ENCODE results near the gene ACBD6. TPM values are rescaled to one million over a fixed set of nuclear protein-coding genes. Genes with fewer than 3 reads are reported as not detected.
A peak's percentile ranks its signal among the peaks of the same experiment; 100 is the strongest.

The ACBD6 gene
- total and polyA plus RNA-seq, 10 of the 15 experiments (the other 5 are each of a cell fraction or from before 2014, with no cell fraction given): 15.0 to 67.3 (median 55.0) TPM

- H3K9me3 ChIP-seq (replicated peaks; ENCODE audit: control insufficient read depth, insufficient read depth, low read length): no peaks in the 10 kb centered on the region
- H3K4me1 ChIP-seq (ENCODE audit: control insufficient read depth, insufficient read depth, low read length): no peaks in the 10 kb centered on the region
- peak overlapping the region; percentile 44; the same call in 1 of the 2 replicates for H3K4me2 ChIP-seq (ENCODE audit: control insufficient read depth, insufficient read depth)
- ChIA-PET POLR2A (interaction anchor here (0.6 to 1.1 kb wide), 2 partner anchors 134 to 615 kb away, joined by 3 to 4 read pairs; no protein-coding TSS in a partner anchor), RAD21 (ENCODE audit: unreplicated experiment) (interaction anchor here (0.6 to 3.9 kb wide), 2 partner anchors 17 to 666 kb away, joined by 3 to 28 read pairs; no protein-coding TSS in a partner anchor), CTCF (interaction anchor here (1.1 to 4.7 kb wide), 5 partner anchors 16 to 364 kb away, joined by 3 to 37 read pairs (median 8); no protein-coding TSS in a partner anchor), SMC1A (ENCODE audit: uncharacterized antibody, unreplicated experiment) (interaction anchor here (0.6 to 4.4 kb wide), 7 partner anchors 10 to 355 kb away, joined by 3 to 15 read pairs (median 4); no protein-coding TSS in a partner anchor)
- TF ChIP-seq POLR2A (IDR thresholded peaks at IDR 0.05; ENCODE audit: low read depth, low read length) (no peak), NFYB (IDR thresholded peaks at IDR 0.05; ENCODE audit: insufficient read depth, low read depth, low read length) (no peak), BHLHE40 (IDR thresholded peaks at IDR 0.05; ENCODE audit: borderline replicate concordance in 1 of 2, low read depth in 2 of 2, low read length in 1 of 2) (no peak), RAD21 (IDR thresholded peaks at IDR 0.05; ENCODE audit: insufficient read depth, low read depth, low read length) (no peak), RCOR1 (conservative IDR thresholded peaks at IDR 0.05; ENCODE audit: low read depth, low read length) (no peak)
- H4K20me1 ChIP-seq (ENCODE audit: control insufficient read depth, insufficient read depth): no peaks in the 10 kb centered on the region
- H3K9ac ChIP-seq (ENCODE audit: control insufficient read depth, insufficient read depth, low read length): no peak overlapping the region
- no peaks in the 10 kb centered on the region for H3K36me3 ChIP-seq (ENCODE audit: control insufficient read depth in 2 of 2, insufficient read depth in 2 of 2, low read length in 1 of 2)
- FAIRE-seq: no peak
- no peak overlapping the region for H3K27ac ChIP-seq (ENCODE audit: control insufficient read depth, insufficient read depth)
- ATAC-seq: no peak
- H3K79me2 ChIP-seq (ENCODE audit: control insufficient read depth, insufficient read depth, low read length): peaks cover 42% of the 10 kb centered on the region
- WGBS (ENCODE audit: insufficient coverage, insufficient replicate concordance, low lambda C conversion rate, missing lambda C conversion rate): 95% methylated on average over 4 of the region's 4 CpGs
- peak overlapping the region; percentile 29; the same call in 1 of the 2 replicates for H3K4me3 ChIP-seq
- in situ Hi-C loops (cut with MboI): loop anchor here (25.0 kb wide), 1 partner anchor 636 kb away; no protein-coding TSS in a partner anchor
- intact Hi-C loops (cut with micrococcal nuclease; ENCODE audit: unreplicated experiment): no loop called here
- no TSS peak for BruUV-seq (replicated peaks)
- no peaks in the 10 kb centered on the region for H3K27me3 ChIP-seq (replicated peaks in 1 of 2; ENCODE audit: control insufficient read depth in 2 of 2, insufficient read depth in 2 of 2, low read length in 1 of 2)
- no peak overlapping the region for H2AFZ ChIP-seq (ENCODE audit: control insufficient read depth, low read depth, low read length)
- no peak for DNase-seq (ENCODE audit: low read depth, low spot score)
Measured at GRCh38 chr1:180498594-180498993, 3.8 kb downstream of the ACBD6 start.

- RAD21 ChIA-PET (ENCODE audit: unreplicated experiment): interaction anchor here (1.6 kb wide), 1 partner anchor 364 kb away, joined by 3 read pairs; no protein-coding TSS in a partner anchor
- peaks cover 42% of the 10 kb centered on the region for H3K79me2 ChIP-seq (ENCODE audit: control insufficient read depth, insufficient read depth, low read length)
- TF ChIP-seq ZBTB11 (CRISPR knock-in tag; IDR thresholded peaks at IDR 0.05): no peak
- no peak for TF ChIP-seq SREBF2 (IDR thresholded peaks at IDR 0.05; ENCODE audit: low read length)
Measured at GRCh38 chr1:180497826-180498225, 4.6 kb downstream of the ACBD6 start.

More at GRCh38 chr1:180497826-180498225, 4.6 kb downstream of the ACBD6 start:
- intact Hi-C loops (cut with micrococcal nuclease; ENCODE audit: unreplicated experiment) (no loop called here), in situ Hi-C loops (cut with MboI) (loop anchor here (25.0 kb wide), 1 partner anchor 636 kb away; no protein-coding TSS in a partner anchor)
- ChIA-PET SMC1A (ENCODE audit: uncharacterized antibody, unreplicated experiment) (interaction anchor here (1.1 to 2.5 kb wide), 5 partner anchors 8 to 364 kb away, joined by 4 to 6 read pairs (median 4); no protein-coding TSS in a partner anchor), CTCF (interaction anchor here (1.5 to 4.7 kb wide), 3 partner anchors 15 to 20 kb away, joined by 5 to 37 read pairs (median 8); no protein-coding TSS in a partner anchor), POLR2A (interaction anchor here (1.1 kb wide), 1 partner anchor 135 kb away, joined by 4 read pairs; no protein-coding TSS in a partner anchor)
- no peak overlapping the region for H2AFZ ChIP-seq (ENCODE audit: control insufficient read depth, low read depth, low read length)
- FAIRE-seq (peak; percentile 75), DNase-seq (ENCODE audit: low read depth, low spot score) (no peak), ATAC-seq (no peak)
- H3K27me3 ChIP-seq (replicated peaks in 1 of 2; ENCODE audit: control insufficient read depth in 2 of 2, insufficient read depth in 2 of 2, low read length in 1 of 2): no peaks in the 10 kb centered on the region
- 66% methylated on average over 3 of the region's 3 CpGs for WGBS (ENCODE audit: insufficient coverage, insufficient replicate concordance, low lambda C conversion rate, missing lambda C conversion rate)
- no peaks in the 10 kb centered on the region for H3K4me1 ChIP-seq (ENCODE audit: control insufficient read depth, insufficient read depth, low read length)
- 0 out of 2 replicates have a peak overlapping the region, but pooled peaks have one; percentile 44 for H3K4me2 ChIP-seq (ENCODE audit: control insufficient read depth, insufficient read depth)
- no peaks in the 10 kb centered on the region for H4K20me1 ChIP-seq (ENCODE audit: control insufficient read depth, insufficient read depth)
- H3K36me3 ChIP-seq (ENCODE audit: control insufficient read depth in 2 of 2, insufficient read depth in 2 of 2, low read length in 1 of 2): 0 out of 4 replicates have a peak, but pooled peaks cover 0 to under 1% of the 10 kb centered on the region in 2 experiments
- H3K9ac ChIP-seq (ENCODE audit: control insufficient read depth, insufficient read depth, low read length): no peak overlapping the region
- BruUV-seq (replicated peaks): no TSS peak
- no peak overlapping the region for H3K4me3 ChIP-seq
- H3K9me3 ChIP-seq (replicated peaks; ENCODE audit: control insufficient read depth, insufficient read depth, low read length): no peaks in the 10 kb centered on the region
- no peak overlapping the region for H3K27ac ChIP-seq (ENCODE audit: control insufficient read depth, insufficient read depth)

Data from GM12878 (cell line).